Measurements from ENCODE around the gene GIPC2. TPM values are rescaled to one million over a fixed set of nuclear protein-coding genes. Genes with fewer than 3 reads are reported as not detected.

The GIPC2 gene
- total RNA-seq, 4 donors from 2014 or later: 14.2 to 40.1 (median 24.1) TPM

GRCh38 chr1:78145105-78145580, 99.4 kb downstream of the GIPC2 start:
- H3K4me1 ChIP-seq: peaks cover 0 to 20% (median 7%) of the 10 kb centered on the region in 4 donors
- intact Hi-C loops (cut with DNase I; ENCODE audit: low total_unique reads) (loop anchor here (2.0 to 10.0 kb wide), 2 partner anchors 464 to 540 kb away; no protein-coding TSS in a partner anchor), in situ Hi-C loops (cut with MboI; ENCODE audit: low pct_ligation_motif_present in 1 of 4, low pct_unique_long_range_greater_than_20kb in 1 of 4, low sequenced_read_pairs in 3 of 4) (loop anchor here in 2 of 4 donors (5.0 to 10.0 kb wide), 2 partner anchors 462 to 540 kb away; no protein-coding TSS in a partner anchor)

GRCh38 chr1:78146205-78146771, 100.5 kb downstream of the GIPC2 start:
- H3K9me3 ChIP-seq: no peaks in the 10 kb centered on the region
- no peak overlapping the region for H3K27ac ChIP-seq
- in situ Hi-C loops (cut with MboI; ENCODE audit: low pct_ligation_motif_present in 1 of 4, low pct_unique_long_range_greater_than_20kb in 1 of 4, low sequenced_read_pairs in 3 of 4): loop anchor here in 2 of 4 donors (5.0 to 10.0 kb wide), 2 partner anchors 461 to 539 kb away; no protein-coding TSS in a partner anchor
- WGBS, 2 donors (ENCODE audit: low coverage in 1 of 2): 69 to 77% methylated on average over 2 of the region's 2 CpGs
- no peak overlapping the region for H3K4me3 ChIP-seq
- peaks cover 0 to 20% (median 7%) of the 10 kb centered on the region in 4 donors for H3K4me1 ChIP-seq
- TF ChIP-seq POLR2AphosphoS5 (IDR thresholded peaks at IDR 0.05) (no peak), EP300 (IDR thresholded peaks at IDR 0.05; ENCODE audit: low read depth) (no peak), POLR2A (IDR thresholded peaks at IDR 0.05) (no peak), CTCF (IDR thresholded peaks at IDR 0.05) (no peak)
- no peaks in the 10 kb centered on the region for H3K36me3 ChIP-seq
- DNase-seq: no peak
- no peaks in the 10 kb centered on the region for H3K27me3 ChIP-seq
- intact Hi-C loops (cut with DNase I; ENCODE audit: low total_unique reads): loop anchor here (10.0 kb wide), 1 partner anchor 539 kb away; no protein-coding TSS in a partner anchor

More at GRCh38 chr1:78145105-78145580, 99.4 kb downstream of the GIPC2 start:
- H3K27me3 ChIP-seq: no peaks in the 10 kb centered on the region
- no peak for TF ChIP-seq POLR2A (IDR thresholded peaks at IDR 0.05)
- no peak for TF ChIP-seq EP300 (IDR thresholded peaks at IDR 0.05; ENCODE audit: low read depth)
- no peak for TF ChIP-seq POLR2AphosphoS5 (IDR thresholded peaks at IDR 0.05)
- peak; percentile 79 to 92 (median 86) for TF ChIP-seq CTCF (IDR thresholded peaks at IDR 0.05)
- no peak overlapping the region for H3K4me3 ChIP-seq
- peak; percentile 56 for DNase-seq
- no peaks in the 10 kb centered on the region for H3K36me3 ChIP-seq
- WGBS, 2 donors (ENCODE audit: low coverage in 1 of 2): 17% methylated on average over 2 of the region's 2 CpGs; no CpG with 5 or more reads in 1 of the 2 donors
- H3K27ac ChIP-seq: no peak overlapping the region
- H3K9me3 ChIP-seq: no peaks in the 10 kb centered on the region

GRCh38 chr1:78147031-78147430, 101.3 kb downstream of the GIPC2 start:
- Histone ChIP-seq H3K36me3 (no peaks in the 10 kb centered on the region), H3K27ac (no peak overlapping the region), H3K27me3 (no peaks in the 10 kb centered on the region), H3K4me1 (peaks cover 0 to 16% (median 5%) of the 10 kb centered on the region in 4 donors), H3K4me3 (no peak overlapping the region), H3K9me3 (no peaks in the 10 kb centered on the region)
- DNase-seq: no peak
- no peak for TF ChIP-seq CTCF (IDR thresholded peaks at IDR 0.05)
- no peak for TF ChIP-seq POLR2AphosphoS5 (IDR thresholded peaks at IDR 0.05)
- no peak for TF ChIP-seq EP300 (IDR thresholded peaks at IDR 0.05; ENCODE audit: low read depth)
- TF ChIP-seq POLR2A (IDR thresholded peaks at IDR 0.05): no peak
- in situ Hi-C loops (cut with MboI; ENCODE audit: low pct_ligation_motif_present in 1 of 4, low pct_unique_long_range_greater_than_20kb in 1 of 4, low sequenced_read_pairs in 3 of 4): loop anchor here in 2 of 4 donors (5.0 to 10.0 kb wide), 2 partner anchors 460 to 538 kb away; no protein-coding TSS in a partner anchor
- intact Hi-C loops (cut with DNase I; ENCODE audit: low total_unique reads): loop anchor here (10.0 kb wide), 1 partner anchor 538 kb away; no protein-coding TSS in a partner anchor
- 86 to 88% methylated on average over 5 of the region's 5 CpGs for WGBS, 2 donors (ENCODE audit: low coverage in 1 of 2)

- Histone ChIP-seq H3K27me3 (no peaks in the 10 kb centered on the region), H3K4me3 (no peak overlapping the region), H3K9me3 (no peaks in the 10 kb centered on the region), H3K4me1 (no peaks in the 10 kb centered on the region), H3K27ac (no peak overlapping the region), H3K36me3 (no peaks in the 10 kb centered on the region)
- intact Hi-C loops (cut with DNase I; ENCODE audit: low total_unique reads): no loop called here
- whole genome bisulfite sequencing, 2 donors (ENCODE audit: low coverage in 1 of 2): 67% methylated on average over 4 of the region's 4 CpGs; no CpG with 5 or more reads in 1 of the 2 donors
- TF ChIP-seq CTCF (IDR thresholded peaks at IDR 0.05) (no peak), EP300 (IDR thresholded peaks at IDR 0.05; ENCODE audit: low read depth) (no peak), POLR2AphosphoS5 (IDR thresholded peaks at IDR 0.05) (no peak), POLR2A (IDR thresholded peaks at IDR 0.05) (no peak)
- in situ Hi-C loops (cut with MboI; ENCODE audit: low pct_ligation_motif_present in 1 of 4, low pct_unique_long_range_greater_than_20kb in 1 of 4, low sequenced_read_pairs in 3 of 4): no loop called here
- no peak for DNase-seq
Observed at GRCh38 chr1:78153092-78153736, 107.4 kb downstream of the GIPC2 start.
